CD14-positive monocyte (primary cell): ENCODE results near the gene CHKA. TPM values are rescaled to one million over a fixed set of nuclear protein-coding genes. Genes with fewer than 3 reads are reported as not detected.

Experiments used
- DNase-seq, 3 donors: peaks; one replicate each; pipeline ENCODE4 v3.0.0-alpha.2; 2011 to 2022
- H2AFZ ChIP-seq: 2 replicates; pipeline ENCODE4 v1.6.0; 2012; ENCODE audit warnings: mild to moderate bottlenecking, low read depth, low read length, inconsistent platforms; ENCODE audit not compliant: insufficient read depth, poor library complexity, severe bottlenecking
- H3K27ac ChIP-seq, 2 donors: 1 replicate in 1 of 2; 2 replicates in 1 of 2; pipeline ENCODE4 v1.5.1; 2012 to 2013; ENCODE audit warnings: low read length in 2 of 2, control low read depth in 1 of 2, inconsistent platforms in 1 of 2, low read depth in 1 of 2, mild to moderate bottlenecking in 1 of 2
- H3K27me3 ChIP-seq, 2 donors: one replicate each; pipeline versions ENCODE4 v1.6.0 to v1.6.1; 2011 to 2013; ENCODE audit warnings: low read length in 2 of 2; ENCODE audit not compliant: control insufficient read depth in 2 of 2, insufficient read depth in 2 of 2
- H3K36me3 ChIP-seq, 2 donors: replicated peaks in 1 of 2; 1 replicate in 1 of 2; 2 replicates in 1 of 2; pipeline versions ENCODE4 v1.5.1 to v1.6.1; 2012 to 2013; ENCODE audit warnings: low read length in 2 of 2, control low read depth in 1 of 2, inconsistent platforms in 1 of 2, mild to moderate bottlenecking in 1 of 2; ENCODE audit not compliant: insufficient read depth in 2 of 2, control insufficient read depth in 1 of 2
- H3K4me1 ChIP-seq, 2 donors: 1 replicate in 1 of 2; 2 replicates in 1 of 2; pipeline versions ENCODE4 v1.5.1 to v1.6.1; 2012 to 2013; ENCODE audit warnings: low read length in 2 of 2, control low read depth in 1 of 2, inconsistent platforms in 1 of 2, mild to moderate bottlenecking in 1 of 2, moderate library complexity in 1 of 2; ENCODE audit not compliant: insufficient read depth in 2 of 2, control insufficient read depth in 1 of 2
- H3K4me2 ChIP-seq: replicated peaks from 2 replicates; pipeline ENCODE3; 2012; ENCODE audit warnings: low read length, moderate library complexity, mild to moderate bottlenecking; ENCODE audit not compliant: poor library complexity, severe bottlenecking; ENCODE audit errors: extremely low read depth
- H3K4me3 ChIP-seq, 3 experiments: fragments of 200-600 bp in 1 of 3; sonication (generic) in 1 of 3; replicated peaks in 1 of 3; 1 replicate in 2 of 3; 2 replicates in 1 of 3; pipeline ENCODE4 v1.5.1; 2011 to 2013; ENCODE audit warnings: low read length in 3 of 3, mild to moderate bottlenecking in 3 of 3, control low read depth in 2 of 3, low read depth in 2 of 3, inconsistent platforms in 1 of 3, moderate library complexity in 1 of 3
- H3K79me2 ChIP-seq: 2 replicates; pipeline ENCODE4 v1.6.0; 2012; ENCODE audit warnings: mild to moderate bottlenecking, control low read depth, inconsistent platforms, low read length, moderate library complexity; ENCODE audit not compliant: insufficient read depth
- H3K9ac ChIP-seq: 2 replicates; pipeline ENCODE4 v1.6.0; 2017; ENCODE audit warnings: low read length, mild to moderate bottlenecking; ENCODE audit not compliant: insufficient read depth, poor library complexity, severe bottlenecking
- H3K9me3 ChIP-seq, 2 donors: replicated peaks in 1 of 2; 1 replicate in 1 of 2; 2 replicates in 1 of 2; pipeline versions ENCODE4 v1.5.1 to v1.6.1; 2012 to 2013; ENCODE audit warnings: low read length in 2 of 2, control low read depth in 1 of 2; ENCODE audit not compliant: control insufficient read depth in 1 of 2, insufficient read depth in 1 of 2
- H4K20me1 ChIP-seq: 2 replicates; pipeline ENCODE4 v1.6.0; 2012; ENCODE audit warnings: mild to moderate bottlenecking, low read length, control low read depth, moderate library complexity; ENCODE audit not compliant: insufficient read depth
- H3K27ac Mint-ChIP-seq, 7 donors: one replicate each; pipeline ENCODE4 v1.8.0; 2020; ENCODE audit warnings: mild to moderate bottlenecking in 7 of 7, mixed read lengths in 7 of 7, moderate library complexity in 6 of 7, inconsistent platforms in 2 of 7
- H3K27me3 Mint-ChIP-seq, 3 donors: one replicate each; pipeline ENCODE4 v1.8.0; 2021 to 2022; ENCODE audit warnings: low read depth in 3 of 3, mild to moderate bottlenecking in 3 of 3, mixed read lengths in 3 of 3, moderate library complexity in 3 of 3, inconsistent platforms in 1 of 3
- H3K36me3 Mint-ChIP-seq, 2 donors: one replicate each; pipeline ENCODE4 v1.8.0; 2020; ENCODE audit warnings: mixed read lengths in 2 of 2, inconsistent platforms in 1 of 2, mild to moderate bottlenecking in 1 of 2
- H3K4me1 Mint-ChIP-seq: one replicate; pipeline ENCODE4 v1.8.0; 2020; ENCODE audit warnings: mild to moderate bottlenecking, mixed read lengths
- H3K4me3 Mint-ChIP-seq, 2 donors: one replicate each; pipeline ENCODE4 v1.8.0; 2020; ENCODE audit warnings: mild to moderate bottlenecking in 2 of 2, mixed read lengths in 2 of 2, moderate library complexity in 1 of 2
- H3K9me3 Mint-ChIP-seq, 7 donors: one replicate each; pipeline ENCODE4 v1.8.0; 2020 to 2022; ENCODE audit warnings: mixed read lengths in 7 of 7, mild to moderate bottlenecking in 6 of 7, moderate library complexity in 6 of 7, inconsistent platforms in 2 of 7
- WGBS: methylation state at CpG from one replicate; pipeline ENCODE4 v1.1.5; 2013; ENCODE audit warnings: missing lambda C conversion rate; ENCODE audit not compliant: insufficient coverage; 5-methylcytosine and 5-hydroxymethylcytosine counted together
- intact Hi-C, 2 donors: fragments of 100-400 bp; cut with micrococcal nuclease; formaldehyde crosslinking; loops; one replicate each; pipeline versions ENCODE4 v1.15.0 to v1.15.1; 2023
- polyA plus RNA-seq, 3 donors: library from polyadenylated mRNA; depleted of rRNA in 1 of 3; unstranded in 2 of 3; stranded (reverse) in 1 of 3; fragments of 300-500 nt in 2 of 3; fragments of >200 nt in 1 of 3; fragmentation: Illumina TruSeq in 2 of 3; gene quantifications; 1 replicate in 2 of 3; 2 replicates in 1 of 3; pipeline ENCODE4 v1.2.3, GENCODE V29; 2012 to 2021
- TF ChIP-seq, protein P1 (sequence below): fragments of 200-600 bp; IDR thresholded peaks from one replicate; pipeline ENCODE4 v1.8.0; 2022; ENCODE audit warnings: antibody characterized with exemption, mild to moderate bottlenecking

Gene CHKA
- polyA plus RNA-seq, 3 donors = 2.8 to 20.9 (median 5.7) TPM

DNA sequence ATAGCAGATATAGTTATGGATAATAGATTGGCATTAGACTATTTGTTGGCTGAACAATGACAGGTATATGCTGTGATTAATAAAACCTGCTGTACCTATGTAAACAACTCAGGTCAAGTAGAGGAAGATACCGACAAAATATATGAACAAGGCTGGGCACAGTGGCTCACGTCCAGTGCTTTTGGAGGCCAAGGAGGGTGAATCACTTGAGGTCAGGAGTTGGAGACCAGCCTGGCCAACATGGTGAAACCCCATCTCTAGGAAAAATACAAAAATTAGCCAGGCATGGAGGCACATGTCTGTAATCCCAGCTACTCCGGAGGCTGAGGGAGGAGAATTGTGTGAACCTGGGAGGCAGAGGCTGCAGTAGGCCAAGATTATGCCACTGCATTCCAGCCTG is 14.0 kb upstream of the CHKA start:
- H3K4me3 ChIP-seq = no peak overlapping the region
- peaks cover 0 to under 1% of the 10 kb centered on the region in 2 donors for H3K27me3 ChIP-seq
- no peak overlapping the region for H3K4me2 ChIP-seq
- no peaks in the 10 kb centered on the region for H3K36me3 ChIP-seq
- no peaks in the 10 kb centered on the region for H3K79me2 ChIP-seq
- H3K4me1 ChIP-seq = peaks cover 8 to 10% of the 10 kb centered on the region in 2 donors
- TF ChIP-seq, protein P1, sequence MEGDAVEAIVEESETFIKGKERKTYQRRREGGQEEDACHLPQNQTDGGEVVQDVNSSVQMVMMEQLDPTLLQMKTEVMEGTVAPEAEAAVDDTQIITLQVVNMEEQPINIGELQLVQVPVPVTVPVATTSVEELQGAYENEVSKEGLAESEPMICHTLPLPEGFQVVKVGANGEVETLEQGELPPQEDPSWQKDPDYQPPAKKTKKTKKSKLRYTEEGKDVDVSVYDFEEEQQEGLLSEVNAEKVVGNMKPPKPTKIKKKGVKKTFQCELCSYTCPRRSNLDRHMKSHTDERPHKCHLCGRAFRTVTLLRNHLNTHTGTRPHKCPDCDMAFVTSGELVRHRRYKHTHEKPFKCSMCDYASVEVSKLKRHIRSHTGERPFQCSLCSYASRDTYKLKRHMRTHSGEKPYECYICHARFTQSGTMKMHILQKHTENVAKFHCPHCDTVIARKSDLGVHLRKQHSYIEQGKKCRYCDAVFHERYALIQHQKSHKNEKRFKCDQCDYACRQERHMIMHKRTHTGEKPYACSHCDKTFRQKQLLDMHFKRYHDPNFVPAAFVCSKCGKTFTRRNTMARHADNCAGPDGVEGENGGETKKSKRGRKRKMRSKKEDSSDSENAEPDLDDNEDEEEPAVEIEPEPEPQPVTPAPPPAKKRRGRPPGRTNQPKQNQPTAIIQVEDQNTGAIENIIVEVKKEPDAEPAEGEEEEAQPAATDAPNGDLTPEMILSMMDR = no peak
- H3K27ac ChIP-seq = no peak overlapping the region
- WGBS = 80% methylated on average over 2 of the region's 3 CpGs
- peak overlapping the region in 1 of 7 donors; percentile 68 for H3K27ac Mint-ChIP-seq
- H3K9me3 Mint-ChIP-seq = peaks cover 17 to 49% (median 36%) of the 10 kb centered on the region in 7 donors
- H2AFZ ChIP-seq = no peak overlapping the region
- H3K9ac ChIP-seq = no peak overlapping the region
- peaks cover 3 to 21% (median 14%) of the 10 kb centered on the region in 3 donors for H3K27me3 Mint-ChIP-seq
- H3K4me3 Mint-ChIP-seq = no peak overlapping the region
- H4K20me1 ChIP-seq = no peaks in the 10 kb centered on the region
- intact Hi-C loops = no loop called here
- no peak for DNase-seq
- peaks cover 16 to 31% of the 10 kb centered on the region in 2 donors for H3K9me3 ChIP-seq
- H3K4me1 Mint-ChIP-seq = peaks cover 5% of the 10 kb centered on the region
- peaks cover 0 to 2% of the 10 kb centered on the region in 2 donors for H3K36me3 Mint-ChIP-seq

DNA sequence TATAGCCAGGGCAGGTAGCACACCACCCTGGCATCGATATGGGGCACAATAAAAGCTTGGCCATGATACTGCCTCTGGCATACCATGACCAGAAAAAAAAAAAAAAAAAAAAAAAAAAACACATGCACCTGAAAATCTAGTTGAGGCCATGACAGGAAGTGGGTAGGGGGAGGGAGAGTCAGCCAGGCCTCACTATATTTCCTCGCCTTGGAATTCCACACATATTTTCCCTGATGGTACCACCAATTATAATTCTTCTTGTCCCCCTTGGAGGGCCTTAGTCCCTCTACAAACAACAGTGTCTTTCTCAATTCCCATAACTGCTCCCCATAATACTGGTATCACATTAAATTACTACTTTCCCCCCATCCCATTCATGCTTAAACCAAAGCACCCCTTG is 12.6 kb upstream of the CHKA start:
- Histone ChIP-seq H2AFZ (no peak overlapping the region), H3K9me3 (peaks cover 16 to 31% of the 10 kb centered on the region in 2 donors), H3K4me1 (peaks cover 3% of the 10 kb centered on the region in 2 donors), H3K4me2 (no peak overlapping the region), H3K27ac (no peak overlapping the region), H3K4me3 (no peak overlapping the region), H3K9ac (no peak overlapping the region), H3K27me3 (peaks cover 3 to 10% of the 10 kb centered on the region in 2 donors), H4K20me1 (no peaks in the 10 kb centered on the region), H3K79me2 (no peaks in the 10 kb centered on the region), H3K36me3 (no peaks in the 10 kb centered on the region)
- no peak for DNase-seq
- TF ChIP-seq, protein P1 = no peak
- H3K4me1 Mint-ChIP-seq = peaks cover 7% of the 10 kb centered on the region
- H3K27ac Mint-ChIP-seq = no peak overlapping the region
- intact Hi-C loops = no loop called here
- H3K4me3 Mint-ChIP-seq = no peak overlapping the region
- H3K36me3 Mint-ChIP-seq = peaks cover 0 to 9% of the 10 kb centered on the region in 2 donors
- WGBS = no CpG with 5 or more reads among the region's 2 CpGs
- peaks cover 17 to 53% (median 40%) of the 10 kb centered on the region in 7 donors for H3K9me3 Mint-ChIP-seq
- H3K27me3 Mint-ChIP-seq = peaks cover 12 to 24% (median 19%) of the 10 kb centered on the region in 3 donors
